Hepatocyte (in vitro differentiated cells): ENCODE measurements around the gene LDLRAD4. TPM values are rescaled to one million over a fixed set of nuclear protein-coding genes. Genes with fewer than 3 reads are reported as not detected.

ENCODE experiments used
- DNase-seq: peaks from one replicate; pipeline ENCODE4 v3.0.0-alpha.2; 2016; ENCODE audit warnings: low spot score
- H2AFZ ChIP-seq: fragments of 200-600 bp; sonication (generic); 2 replicates; pipeline ENCODE4 v1.6.0; 2016; ENCODE audit warnings: antibody characterized with exemption, mild to moderate bottlenecking
- H3K27ac ChIP-seq: fragments of 200-600 bp; sonication (generic); 2 replicates; pipeline ENCODE4 v1.5.1; 2016; ENCODE audit warnings: mild to moderate bottlenecking
- H3K27me3 ChIP-seq: fragments of 200-600 bp; sonication (generic); 2 replicates; pipeline ENCODE4 v1.6.1; 2016
- H3K36me3 ChIP-seq: fragments of 200-600 bp; sonication (generic); replicated peaks from 2 replicates; pipeline ENCODE4 v1.5.1; 2016; ENCODE audit warnings: low read depth; ENCODE audit not compliant: insufficient read depth
- H3K4me1 ChIP-seq: fragments of 200-600 bp; sonication (generic); 2 replicates; pipeline ENCODE4 v1.5.1; 2016; ENCODE audit warnings: mild to moderate bottlenecking, moderate library complexity; ENCODE audit not compliant: insufficient read depth
- H3K4me2 ChIP-seq: fragments of 200-600 bp; sonication (generic); 2 replicates; pipeline ENCODE4 v1.6.0; 2016
- H3K4me3 ChIP-seq: fragments of 200-600 bp; sonication (generic); 2 replicates; pipeline ENCODE4 v1.5.1; 2016; ENCODE audit warnings: mild to moderate bottlenecking
- H3K79me2 ChIP-seq: fragments of 200-600 bp; sonication (generic); 2 replicates; pipeline ENCODE4 v1.6.0; 2017; ENCODE audit warnings: mild to moderate bottlenecking
- H3K9me2 ChIP-seq: fragments of 200-600 bp; sonication (generic); replicated peaks from 2 replicates; pipeline ENCODE4 v1.6.0; 2017; ENCODE audit warnings: mild to moderate bottlenecking; ENCODE audit not compliant: insufficient read depth
- H3K9me3 ChIP-seq: fragments of 200-600 bp; sonication (generic); 2 replicates; pipeline ENCODE4 v1.5.1; 2016; ENCODE audit warnings: low read depth, mild to moderate bottlenecking
- H4K20me1 ChIP-seq: fragments of 200-600 bp; sonication (generic); 2 replicates; pipeline ENCODE4 v1.6.0; 2016; ENCODE audit warnings: mild to moderate bottlenecking; ENCODE audit not compliant: insufficient read depth, poor library complexity, severe bottlenecking
- EZH2 ChIP-seq: fragments of 200-600 bp; sonication (generic); IDR thresholded peaks from 2 replicates; pipeline ENCODE4 v1.6.1; 2016; ENCODE audit warnings: antibody characterized with exemption, mild to moderate bottlenecking, borderline replicate concordance
- EZH2phosphoT487 ChIP-seq: fragments of 200-600 bp; sonication (generic); IDR thresholded peaks from one replicate; pipeline ENCODE4 v1.6.1; 2018; ENCODE audit warnings: antibody characterized with exemption, mild to moderate bottlenecking, low read depth, moderate library complexity; ENCODE audit not compliant: unreplicated experiment, severe bottlenecking
- WGBS: methylation state at CpG from one replicate; pipeline ENCODE4 v1.1.6; 2016; ENCODE audit warnings: low lambda C conversion rate; ENCODE audit errors: missing lambda C conversion rate; 5-methylcytosine and 5-hydroxymethylcytosine counted together
- polyA plus RNA-seq: library from polyadenylated mRNA; unstranded; fragments of >200 nt; fragmentation: Nextera tagmentation; extraction: Ambion mirVana; gene quantifications from 2 replicates; pipeline ENCODE4 v1.2.1, GENCODE V29; 2016
- total RNA-seq: library from RNA; depleted of rRNA; stranded (reverse); fragments of >200 nt; gene quantifications from 2 replicates; pipeline ENCODE4 v1.2.3, GENCODE V29; 2014
- TF ChIP-seq, protein P1 (sequence below): fragments of 200-600 bp; sonication (generic); IDR thresholded peaks from 2 replicates; pipeline ENCODE4 v1.5.1; 2016; ENCODE audit warnings: antibody characterized with exemption, mild to moderate bottlenecking; ENCODE audit not compliant: poor library complexity

The LDLRAD4 gene
- total and polyA plus RNA-seq, 2 experiments from 2014 or later: 15.1 to 29.0 TPM

DNA sequence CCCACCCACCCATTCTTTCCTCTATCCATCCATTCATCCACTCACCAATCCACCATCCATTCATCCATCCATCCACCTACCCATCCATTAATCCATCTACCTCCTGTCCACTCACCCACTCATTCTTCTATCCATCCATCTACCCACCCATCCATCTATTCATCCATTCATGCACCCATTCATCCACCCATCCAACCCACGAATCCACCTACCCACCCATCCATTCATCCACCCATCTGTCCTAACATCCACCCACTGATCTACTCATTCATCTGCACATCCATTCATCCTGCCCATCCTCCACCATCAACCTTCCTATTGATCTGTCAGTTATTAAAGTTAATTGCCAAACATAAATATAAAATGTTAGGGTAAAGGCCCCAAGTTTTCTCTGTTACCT, 25.6 kb downstream of the LDLRAD4 start:
- Histone ChIP-seq H3K9me3 (no peaks in the 10 kb centered on the region), H3K4me2 (no peak overlapping the region), H3K27ac (no peak overlapping the region), H3K9me2 (no peaks in the 10 kb centered on the region), H4K20me1 (no peaks in the 10 kb centered on the region), H2AFZ (no peak overlapping the region), H3K27me3 (no peaks in the 10 kb centered on the region), H3K4me3 (no peak overlapping the region), H3K79me2 (no peaks in the 10 kb centered on the region), H3K36me3 (no peaks in the 10 kb centered on the region), H3K4me1 (peaks cover 4% of the 10 kb centered on the region)
- 44% methylated on average over 1 of the region's 1 CpG for WGBS
- no peak for DNase-seq
- TF ChIP-seq, protein P1, sequence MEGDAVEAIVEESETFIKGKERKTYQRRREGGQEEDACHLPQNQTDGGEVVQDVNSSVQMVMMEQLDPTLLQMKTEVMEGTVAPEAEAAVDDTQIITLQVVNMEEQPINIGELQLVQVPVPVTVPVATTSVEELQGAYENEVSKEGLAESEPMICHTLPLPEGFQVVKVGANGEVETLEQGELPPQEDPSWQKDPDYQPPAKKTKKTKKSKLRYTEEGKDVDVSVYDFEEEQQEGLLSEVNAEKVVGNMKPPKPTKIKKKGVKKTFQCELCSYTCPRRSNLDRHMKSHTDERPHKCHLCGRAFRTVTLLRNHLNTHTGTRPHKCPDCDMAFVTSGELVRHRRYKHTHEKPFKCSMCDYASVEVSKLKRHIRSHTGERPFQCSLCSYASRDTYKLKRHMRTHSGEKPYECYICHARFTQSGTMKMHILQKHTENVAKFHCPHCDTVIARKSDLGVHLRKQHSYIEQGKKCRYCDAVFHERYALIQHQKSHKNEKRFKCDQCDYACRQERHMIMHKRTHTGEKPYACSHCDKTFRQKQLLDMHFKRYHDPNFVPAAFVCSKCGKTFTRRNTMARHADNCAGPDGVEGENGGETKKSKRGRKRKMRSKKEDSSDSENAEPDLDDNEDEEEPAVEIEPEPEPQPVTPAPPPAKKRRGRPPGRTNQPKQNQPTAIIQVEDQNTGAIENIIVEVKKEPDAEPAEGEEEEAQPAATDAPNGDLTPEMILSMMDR: no peak
- TF ChIP-seq EZH2 (no peak), EZH2phosphoT487 (no peak)

DNA sequence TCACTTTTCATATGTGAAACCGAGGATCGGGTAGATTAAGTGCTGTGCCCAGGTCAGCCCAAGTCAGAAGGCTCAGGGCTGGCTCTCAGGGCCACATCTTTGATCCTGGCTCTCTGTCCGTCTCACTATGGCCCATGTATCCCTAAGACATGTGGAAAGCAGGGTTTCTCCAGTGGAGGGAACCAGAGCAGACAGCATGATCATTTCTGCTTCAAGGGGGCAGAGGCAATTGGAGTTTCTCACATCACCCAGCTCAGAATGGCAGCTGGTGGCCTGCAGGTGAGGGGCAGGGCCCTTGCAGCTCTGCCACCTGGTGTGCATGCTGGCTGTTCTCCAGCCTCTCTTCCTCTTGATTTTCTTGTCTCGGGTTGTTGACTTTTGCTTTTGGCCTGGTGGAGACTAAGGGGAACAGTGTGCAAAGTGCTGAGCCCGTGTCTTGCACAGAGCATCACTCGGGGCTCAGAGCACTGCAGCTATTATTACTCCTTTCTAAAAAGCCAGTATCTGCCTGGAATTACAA, 27.0 kb downstream of the LDLRAD4 start:
- 90% methylated on average over 6 of the region's 6 CpGs for WGBS
- Histone ChIP-seq H3K36me3 (no peaks in the 10 kb centered on the region), H3K79me2 (no peaks in the 10 kb centered on the region), H3K9me3 (no peaks in the 10 kb centered on the region), H3K27me3 (no peaks in the 10 kb centered on the region), H4K20me1 (no peaks in the 10 kb centered on the region), H3K4me1 (no peaks in the 10 kb centered on the region), H3K4me3 (no peak overlapping the region), H3K4me2 (no peak overlapping the region), H2AFZ (no peak overlapping the region), H3K9me2 (no peaks in the 10 kb centered on the region), H3K27ac (no peak overlapping the region)
- DNase-seq: no peak
- TF ChIP-seq, protein P1: no peak
- no peak for TF ChIP-seq EZH2phosphoT487
- no peak for TF ChIP-seq EZH2

DNA sequence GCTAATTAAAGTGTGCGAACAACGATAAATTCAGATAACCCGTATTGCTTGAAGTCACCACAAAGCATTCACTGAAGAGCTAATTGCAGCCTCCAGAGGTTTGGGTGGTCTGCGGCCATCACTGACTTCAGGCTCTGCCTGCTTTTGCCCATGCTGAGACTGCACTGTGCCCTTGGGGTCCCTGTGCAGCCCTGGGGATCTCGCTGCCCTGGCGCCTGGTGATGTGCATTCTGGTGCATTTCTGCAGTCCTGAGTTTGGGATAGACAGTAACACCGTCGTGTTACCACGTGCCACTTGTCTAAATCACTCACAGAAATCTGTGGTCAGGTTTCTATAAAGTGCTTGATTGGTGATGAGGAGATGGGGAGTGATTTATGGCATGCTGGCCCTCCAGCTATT, 27.6 kb downstream of the LDLRAD4 start:
- no peak overlapping the region for H2AFZ ChIP-seq
- no peaks in the 10 kb centered on the region for H4K20me1 ChIP-seq
- H3K79me2 ChIP-seq: no peaks in the 10 kb centered on the region

More for the DNA sequence above, 27.6 kb downstream of the LDLRAD4 start:
- Histone ChIP-seq H3K36me3 (no peaks in the 10 kb centered on the region), H3K27me3 (no peaks in the 10 kb centered on the region), H3K4me1 (no peaks in the 10 kb centered on the region), H3K27ac (no peak overlapping the region), H3K9me2 (no peaks in the 10 kb centered on the region), H3K9me3 (no peaks in the 10 kb centered on the region), H3K4me2 (no peak overlapping the region), H3K4me3 (no peak overlapping the region)
- DNase-seq: no peak
- no peak for TF ChIP-seq EZH2
- TF ChIP-seq, protein P1: no peak
- TF ChIP-seq EZH2phosphoT487: no peak
- 81% methylated on average over 9 of the region's 9 CpGs for WGBS
